Natural killer cell (primary cell): ENCODE measurements around the gene HTRA1. TPM values are rescaled to one million over a fixed set of nuclear protein-coding genes. Genes with fewer than 3 reads are reported as not detected.

ENCODE experiments used
- ATAC-seq, 3 donors: fragments of 150-1000 bp in 2 of 3; fragments of 200-7000 bp in 1 of 3; cut with Tn5 transposase; 1 replicate in 1 of 3; 2 replicates in 2 of 3; pipeline ENCODE4 v1.10.0; 2021; ENCODE audit warnings: mild to moderate bottlenecking in 2 of 3, moderate library complexity in 2 of 3
- DNase-seq, 2 donors: peaks; one replicate each; pipeline versions ENCODE4 v3.0.0 to v3.0.0-alpha.2; 2013 to 2021; ENCODE audit warnings: mixed read lengths in 1 of 2
- H3K27ac ChIP-seq: one replicate; pipeline ENCODE4 v1.5.1; 2013; ENCODE audit warnings: mild to moderate bottlenecking, low read length
- H3K27me3 ChIP-seq: one replicate; pipeline ENCODE4 v1.6.1; 2013; ENCODE audit warnings: low read length; ENCODE audit not compliant: control insufficient read depth, insufficient read depth
- H3K36me3 ChIP-seq: one replicate; pipeline ENCODE4 v1.6.1; 2013; ENCODE audit warnings: low read length; ENCODE audit not compliant: control insufficient read depth, insufficient read depth
- H3K4me1 ChIP-seq: one replicate; pipeline ENCODE4 v1.6.1; 2013; ENCODE audit warnings: low read length; ENCODE audit not compliant: control insufficient read depth, insufficient read depth
- H3K4me3 ChIP-seq: one replicate; pipeline ENCODE4 v1.5.1; 2013; ENCODE audit warnings: low read length
- H3K9me3 ChIP-seq: one replicate; pipeline ENCODE4 v1.6.1; 2013; ENCODE audit warnings: low read length; ENCODE audit not compliant: control insufficient read depth, insufficient read depth
- H3K27ac Mint-ChIP-seq, 2 donors: one replicate each; pipeline ENCODE4 v1.8.0; 2022; ENCODE audit warnings: mild to moderate bottlenecking in 2 of 2, mixed read lengths in 2 of 2, moderate library complexity in 1 of 2
- H3K27me3 Mint-ChIP-seq, 2 donors: one replicate each; pipeline ENCODE4 v1.8.0; 2022; ENCODE audit warnings: low read depth in 2 of 2, mixed read lengths in 2 of 2
- H3K36me3 Mint-ChIP-seq: one replicate; pipeline ENCODE4 v1.8.0; 2022; ENCODE audit warnings: mixed read lengths
- H3K4me1 Mint-ChIP-seq, 2 donors: one replicate each; pipeline ENCODE4 v1.8.0; 2022; ENCODE audit warnings: mixed read lengths in 2 of 2
- H3K4me3 Mint-ChIP-seq: one replicate; pipeline ENCODE4 v1.8.0; 2022; ENCODE audit warnings: mild to moderate bottlenecking, moderate library complexity, mixed read lengths
- H3K9me3 Mint-ChIP-seq, 2 donors: one replicate each; pipeline ENCODE4 v1.8.0; 2022; ENCODE audit warnings: mixed read lengths in 2 of 2
- whole genome bisulfite sequencing: methylation state at CpG from one replicate; pipeline ENCODE4 v1.1.7; 2013; ENCODE audit warnings: missing lambda C conversion rate; ENCODE audit not compliant: insufficient coverage; 5-methylcytosine and 5-hydroxymethylcytosine counted together
- intact Hi-C: fragments of 100-400 bp; cut with micrococcal nuclease; formaldehyde crosslinking; loops from one replicate; pipeline ENCODE4 v1.14.2; 2022
- total RNA-seq, 4 donors: library from RNA; stranded (reverse); fragments of 120-200 nt in 1 of 4; gene quantifications; one replicate each; pipeline versions ENCODE4 v1.2.3 to v1.2.4, GENCODE V29; 2013 to 2022
- TF ChIP-seq, protein P1 (sequence below): fragments of 200-600 bp; IDR thresholded peaks from one replicate; pipeline ENCODE4 v1.8.0; 2022; ENCODE audit warnings: antibody characterized with exemption

The HTRA1 gene
- total RNA-seq, 3 donors from 2014 or later (not counting 1 experiment from before 2014, with no cell fraction given), result not detected

DNA sequence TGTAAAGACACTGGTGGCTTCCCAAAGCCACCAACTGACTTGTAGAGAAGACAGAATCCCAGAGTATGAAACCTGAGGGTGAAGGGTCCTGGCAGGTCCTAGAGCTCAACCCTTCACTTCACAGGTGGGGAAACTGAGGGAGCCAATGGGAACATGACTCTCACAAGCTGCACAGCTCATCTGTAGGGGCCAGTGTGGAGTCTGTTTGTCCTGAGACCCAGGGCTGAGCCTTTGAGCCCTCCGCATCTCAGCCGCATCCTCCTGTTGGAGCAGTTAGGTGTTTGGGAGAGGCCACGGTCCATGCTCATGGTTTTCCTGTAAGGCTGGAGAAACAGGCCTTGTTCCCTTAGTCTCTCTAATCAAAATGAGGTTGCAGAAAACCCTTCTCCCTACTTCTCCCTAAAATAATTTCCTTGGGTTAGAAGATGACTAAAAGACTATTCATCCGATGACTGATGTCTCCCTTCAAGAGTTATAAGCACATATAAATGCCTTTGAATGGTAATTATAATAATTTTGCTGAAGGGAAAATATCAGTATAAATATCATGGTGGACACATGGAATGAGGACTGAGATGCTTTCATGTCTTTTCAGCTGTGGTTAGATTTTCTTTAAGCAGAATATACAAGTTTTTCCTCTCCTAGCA is 10.3 kb downstream of the HTRA1 start:
- no peak overlapping the region for H3K4me3 ChIP-seq
- H3K9me3 ChIP-seq, result no peaks in the 10 kb centered on the region
- Mint-ChIP-seq H3K27me3 (peaks cover 19 to 51% of the 10 kb centered on the region in 2 donors), H3K4me3 (no peak overlapping the region), H3K27ac (no peak overlapping the region), H3K9me3 (no peaks in the 10 kb centered on the region), H3K36me3 (no peaks in the 10 kb centered on the region), H3K4me1 (peaks cover 5 to 6% of the 10 kb centered on the region in 2 donors)
- ATAC-seq, result no peak
- DNase-seq, result no peak
- intact Hi-C loops, result no loop called here
- TF ChIP-seq, protein P1, sequence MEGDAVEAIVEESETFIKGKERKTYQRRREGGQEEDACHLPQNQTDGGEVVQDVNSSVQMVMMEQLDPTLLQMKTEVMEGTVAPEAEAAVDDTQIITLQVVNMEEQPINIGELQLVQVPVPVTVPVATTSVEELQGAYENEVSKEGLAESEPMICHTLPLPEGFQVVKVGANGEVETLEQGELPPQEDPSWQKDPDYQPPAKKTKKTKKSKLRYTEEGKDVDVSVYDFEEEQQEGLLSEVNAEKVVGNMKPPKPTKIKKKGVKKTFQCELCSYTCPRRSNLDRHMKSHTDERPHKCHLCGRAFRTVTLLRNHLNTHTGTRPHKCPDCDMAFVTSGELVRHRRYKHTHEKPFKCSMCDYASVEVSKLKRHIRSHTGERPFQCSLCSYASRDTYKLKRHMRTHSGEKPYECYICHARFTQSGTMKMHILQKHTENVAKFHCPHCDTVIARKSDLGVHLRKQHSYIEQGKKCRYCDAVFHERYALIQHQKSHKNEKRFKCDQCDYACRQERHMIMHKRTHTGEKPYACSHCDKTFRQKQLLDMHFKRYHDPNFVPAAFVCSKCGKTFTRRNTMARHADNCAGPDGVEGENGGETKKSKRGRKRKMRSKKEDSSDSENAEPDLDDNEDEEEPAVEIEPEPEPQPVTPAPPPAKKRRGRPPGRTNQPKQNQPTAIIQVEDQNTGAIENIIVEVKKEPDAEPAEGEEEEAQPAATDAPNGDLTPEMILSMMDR, result no peak
- H3K36me3 ChIP-seq, result no peaks in the 10 kb centered on the region
- WGBS, result 96% methylated on average over 3 of the region's 4 CpGs
- H3K27me3 ChIP-seq, result no peaks in the 10 kb centered on the region
- no peaks in the 10 kb centered on the region for H3K4me1 ChIP-seq
- no peak overlapping the region for H3K27ac ChIP-seq

- ATAC-seq, result no peak
- WGBS, result 83% methylated on average over 8 of the region's 8 CpGs
- no peaks in the 10 kb centered on the region for H3K9me3 Mint-ChIP-seq
- no peaks in the 10 kb centered on the region for H3K36me3 Mint-ChIP-seq
- DNase-seq, result no peak
- no peaks in the 10 kb centered on the region for H3K27me3 ChIP-seq
- H3K27ac ChIP-seq, result no peak overlapping the region
- H3K9me3 ChIP-seq, result no peaks in the 10 kb centered on the region
- no peak overlapping the region for H3K4me3 Mint-ChIP-seq
- no peaks in the 10 kb centered on the region for H3K4me1 ChIP-seq
- H3K27me3 Mint-ChIP-seq, result peaks cover 19 to 37% of the 10 kb centered on the region in 2 donors
- TF ChIP-seq, protein P1, result no peak
- intact Hi-C loops, result no loop called here
- H3K27ac Mint-ChIP-seq, result no peak overlapping the region
- no peaks in the 10 kb centered on the region for H3K36me3 ChIP-seq
- H3K4me1 Mint-ChIP-seq, result peaks cover 5 to 6% of the 10 kb centered on the region in 2 donors
- H3K4me3 ChIP-seq, result no peak overlapping the region
Observed at GRCh38 chr10:122473116-122473515, 11.8 kb downstream of the HTRA1 start.

DNA sequence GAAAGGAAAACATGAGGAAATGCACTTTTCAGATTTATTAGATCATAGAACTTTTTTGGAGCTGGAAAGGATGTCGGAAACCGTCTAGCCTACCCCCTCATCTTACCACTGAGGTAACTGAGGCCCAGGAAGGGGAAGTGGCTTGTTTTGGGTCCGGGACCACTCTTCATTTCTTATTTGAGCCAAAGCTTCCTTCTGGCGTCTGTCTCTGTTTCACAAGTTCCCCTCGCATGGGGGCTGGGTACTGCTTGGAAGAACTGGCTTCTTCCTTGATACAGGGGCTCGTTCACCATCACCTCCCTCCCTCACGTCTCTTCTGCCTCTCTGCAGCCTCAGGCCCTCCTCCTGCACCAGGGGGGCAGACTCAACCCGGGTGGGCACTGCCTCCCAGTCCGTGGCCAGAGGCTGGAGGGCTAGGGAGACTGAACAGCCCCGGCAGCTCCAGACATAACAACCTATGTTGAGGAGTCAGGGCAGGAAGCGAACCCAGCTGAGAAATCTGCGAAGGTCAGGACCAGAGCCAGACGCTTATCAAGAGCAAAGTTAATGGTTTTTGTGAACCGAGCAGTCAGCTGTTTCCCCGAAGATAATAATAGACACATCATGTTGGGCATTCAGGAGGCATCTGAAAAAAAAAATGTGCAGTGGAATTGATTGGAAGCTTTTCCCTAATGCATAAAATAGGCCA is 12.9 kb downstream of the HTRA1 start:
- DNase-seq, result no peak
- Mint-ChIP-seq H3K4me1 (peaks cover 5 to 6% of the 10 kb centered on the region in 2 donors), H3K36me3 (no peaks in the 10 kb centered on the region), H3K9me3 (no peaks in the 10 kb centered on the region), H3K27me3 (peaks cover 19 to 37% of the 10 kb centered on the region in 2 donors), H3K4me3 (no peak overlapping the region), H3K27ac (no peak overlapping the region)
- intact Hi-C loops, result no loop called here
- Histone ChIP-seq H3K27me3 (no peaks in the 10 kb centered on the region), H3K9me3 (no peaks in the 10 kb centered on the region), H3K27ac (no peak overlapping the region), H3K4me3 (no peak overlapping the region), H3K36me3 (no peaks in the 10 kb centered on the region), H3K4me1 (no peaks in the 10 kb centered on the region)
- WGBS, result 6% methylated on average over 13 of the region's 15 CpGs
- TF ChIP-seq, protein P1, result no peak
- no peak for ATAC-seq
